Heart right ventricle (tissue), 16 donors: Measurements from ENCODE around the gene PRSS22. TPM values are rescaled to one million over a fixed set of nuclear protein-coding genes. Genes with fewer than 3 reads are reported as not detected.

Source experiments
- ATAC-seq, 8 donors: fragments of 200-7000 bp; cut with Tn5 transposase; one replicate each; pipeline ENCODE4 v1.9.1; 2020; ENCODE audit warnings: mild to moderate bottlenecking in 8 of 8, moderate library complexity in 8 of 8, moderate number of reproducible peaks in 1 of 8
- DNase-seq, 2 donors: peaks; one replicate each; pipeline ENCODE4 v3.0.0-alpha.2; 2020
- H3K27ac ChIP-seq, 10 donors: fragments of 200-600 bp; sonication (generic) in 2 of 10; one replicate each; pipeline versions ENCODE4 v1.5.0 to v1.8.0; 2020 to 2022; ENCODE audit warnings: mild to moderate bottlenecking in 3 of 10
- H3K27me3 ChIP-seq, 7 donors: fragments of 200-600 bp; one replicate each; pipeline ENCODE4 v1.8.0; 2021 to 2022; ENCODE audit warnings: mild to moderate bottlenecking in 2 of 7
- H3K36me3 ChIP-seq, 9 donors: fragments of 200-600 bp; sonication (generic) in 1 of 9; one replicate each; pipeline versions ENCODE4 v1.5.0 to v1.8.0; 2020 to 2022; ENCODE audit warnings: mild to moderate bottlenecking in 2 of 9
- H3K4me1 ChIP-seq, 9 donors: fragments of 200-600 bp; sonication (generic) in 1 of 9; one replicate each; pipeline versions ENCODE4 v1.5.0 to v1.8.0; 2020 to 2022; ENCODE audit warnings: mild to moderate bottlenecking in 4 of 9
- H3K4me3 ChIP-seq, 10 donors: fragments of 200-600 bp; sonication (generic) in 2 of 10; one replicate each; pipeline versions ENCODE4 v1.5.0 to v1.8.0; 2020 to 2022; ENCODE audit warnings: mild to moderate bottlenecking in 7 of 10, moderate library complexity in 2 of 10
- H3K9me3 ChIP-seq, 11 donors: fragments of 200-600 bp in 10 of 11; sonication (generic) in 2 of 11; one replicate each; pipeline versions ENCODE4 v1.5.0 to v1.8.0; 2013 to 2022; ENCODE audit warnings: mild to moderate bottlenecking in 2 of 11, control low read depth in 1 of 11, moderate library complexity in 1 of 11
- WGBS, 2 donors: extraction: QIAGEN DNeasy Blood & Tissue Kit; methylation state at CpG; one replicate each; pipeline ENCODE4 v1.1.7; 2013; ENCODE audit warnings: inconsistent platforms in 1 of 2; 5-methylcytosine and 5-hydroxymethylcytosine counted together
- intact Hi-C, 10 donors: fragments of 100-400 bp; cut with DNase I; formaldehyde crosslinking; loops; one replicate each; pipeline versions ENCODE4 v1.11.1 to v1.14.2; 2022
- polyA plus RNA-seq, 2 donors: library from polyadenylated mRNA; stranded (reverse); fragments of 200-250 nt; gene quantifications; one replicate each; pipeline ENCODE4 v1.2.3, GENCODE V29; 2013
- total RNA-seq, 10 donors: library from RNA; stranded (reverse); fragmentation: NEBNext Ultra II Directional in 3 of 10; extraction: Animal tissue kit (Norgen Biotek cat#: 25700) in 3 of 10; gene quantifications; one replicate each; pipeline versions ENCODE4 v1.2.1 to v1.2.4, GENCODE V29; 2021 to 2023
- TF ChIP-seq, protein P1 (sequence below), 9 donors: fragments of 200-600 bp; sonication (generic) in 2 of 9; IDR thresholded peaks; one replicate each; pipeline versions ENCODE4 v1.5.0 to v1.8.0; 2021 to 2022; ENCODE audit warnings: antibody characterized with exemption in 9 of 9, mild to moderate bottlenecking in 5 of 9, moderate library complexity in 1 of 9
- donor health status: Arrhythmogenic right ventricular cardiomyopathy.
- donor health status: ischemic (EF 13 %, LVEDD 7.1; RV severe dilation, severe dysfunction).
- donor health status: healthy with polysubstance abuse.
- donor health status: DM: no; HTN: yes; CAD: no.
- donor health status: DM: no; HTN: no; CAD: no.
- donor health status: ischemic (EF 25% LVEDD 6.9; RV normal size, moderate dysfunction).
- donor health status: ischemic (EF 25% LVEDD 5.7; RV mildly dilated, moderate dysfunction).
- donor health status: healthy.
- donor health status: DM: yes; HTN: yes; CAD: no.
- donor health status: Ischemic cardiomyopathy.
- donor health status: ischemic (EF 35%, LVEDD 5.7; RV mildly dilated, moderate dysfunction).
- donor health status: nonischemic (EF 11% LVEDD 7.7; RV severe dilation, severe dysfunction).
- donor health status: DM: yes; HTN: yes; CAD: no.
- donor health status: PGD.
- donor health status: ischemic (EF 29% LVEDD 5.4; RV normal size, mild dysfunction).
- donor health status: nonischemic (EF 23%, LVEDD 6.1; RV moderate dilation, normal function).

PRSS22 gene
- total and polyA plus RNA-seq, 12 donors = 0.21 TPM; not detected in 11

DNA sequence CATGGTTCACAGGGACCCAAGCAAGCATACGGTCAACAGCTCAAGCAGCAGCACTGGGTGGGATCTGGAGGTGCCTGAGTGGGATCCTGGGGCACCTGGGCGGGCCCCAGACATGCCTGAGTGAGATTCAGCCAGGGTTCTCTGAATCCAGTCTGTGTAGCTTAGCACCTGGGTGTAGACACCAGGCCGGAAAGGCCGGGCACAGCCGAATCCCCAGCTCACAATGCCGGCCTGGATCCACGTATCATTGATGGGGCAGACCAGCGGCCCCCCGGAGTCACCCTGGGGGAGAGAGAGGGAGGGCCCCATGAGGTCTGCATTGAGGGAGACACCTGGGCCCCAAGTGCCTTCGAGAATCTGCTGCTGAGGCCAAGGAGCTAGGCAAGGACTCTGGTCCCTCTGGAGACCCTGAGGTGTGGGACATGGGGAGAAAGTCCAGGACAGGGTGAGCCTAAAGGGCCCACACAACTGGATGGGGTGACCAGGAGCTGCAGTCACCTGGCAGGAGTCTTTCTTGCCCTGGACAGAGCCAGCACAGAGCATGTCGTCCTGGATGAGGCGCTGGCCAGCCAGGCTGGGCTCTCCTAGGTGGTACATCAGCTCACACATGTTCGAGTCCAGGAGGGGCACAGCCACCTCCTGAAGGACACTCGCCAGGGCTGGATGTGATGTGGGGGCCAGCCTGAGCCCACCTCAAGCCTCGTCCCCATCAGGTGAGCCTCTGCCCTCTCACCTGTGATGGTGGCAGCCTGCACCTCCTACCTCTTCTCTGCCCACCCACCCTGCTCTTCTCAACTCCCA, 18.1 kb downstream of the PRSS22 start:
- peaks cover 7 to 35% (median 14%) of the 10 kb centered on the region in 9 donors for H3K4me1 ChIP-seq
- H3K4me3 ChIP-seq = no peak overlapping the region
- intact Hi-C loops = loop anchor here in 4 of 10 donors (1.0 to 10.0 kb wide), 3 partner anchors 28 to 85 kb away; no protein-coding TSS in a partner anchor
- no peaks in the 10 kb centered on the region for H3K36me3 ChIP-seq
- H3K27me3 ChIP-seq = peaks cover 0 to 13% (median 0%) of the 10 kb centered on the region in 7 donors
- H3K9me3 ChIP-seq = no peaks in the 10 kb centered on the region
- TF ChIP-seq, protein P1, sequence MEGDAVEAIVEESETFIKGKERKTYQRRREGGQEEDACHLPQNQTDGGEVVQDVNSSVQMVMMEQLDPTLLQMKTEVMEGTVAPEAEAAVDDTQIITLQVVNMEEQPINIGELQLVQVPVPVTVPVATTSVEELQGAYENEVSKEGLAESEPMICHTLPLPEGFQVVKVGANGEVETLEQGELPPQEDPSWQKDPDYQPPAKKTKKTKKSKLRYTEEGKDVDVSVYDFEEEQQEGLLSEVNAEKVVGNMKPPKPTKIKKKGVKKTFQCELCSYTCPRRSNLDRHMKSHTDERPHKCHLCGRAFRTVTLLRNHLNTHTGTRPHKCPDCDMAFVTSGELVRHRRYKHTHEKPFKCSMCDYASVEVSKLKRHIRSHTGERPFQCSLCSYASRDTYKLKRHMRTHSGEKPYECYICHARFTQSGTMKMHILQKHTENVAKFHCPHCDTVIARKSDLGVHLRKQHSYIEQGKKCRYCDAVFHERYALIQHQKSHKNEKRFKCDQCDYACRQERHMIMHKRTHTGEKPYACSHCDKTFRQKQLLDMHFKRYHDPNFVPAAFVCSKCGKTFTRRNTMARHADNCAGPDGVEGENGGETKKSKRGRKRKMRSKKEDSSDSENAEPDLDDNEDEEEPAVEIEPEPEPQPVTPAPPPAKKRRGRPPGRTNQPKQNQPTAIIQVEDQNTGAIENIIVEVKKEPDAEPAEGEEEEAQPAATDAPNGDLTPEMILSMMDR (IDR thresholded peaks at IDR 0.05) = no peak
- no peak for ATAC-seq
- WGBS, 2 donors = 80 to 84% methylated on average over 15 of the region's 15 CpGs
- no peak for DNase-seq
- no peak overlapping the region for H3K27ac ChIP-seq

DNA sequence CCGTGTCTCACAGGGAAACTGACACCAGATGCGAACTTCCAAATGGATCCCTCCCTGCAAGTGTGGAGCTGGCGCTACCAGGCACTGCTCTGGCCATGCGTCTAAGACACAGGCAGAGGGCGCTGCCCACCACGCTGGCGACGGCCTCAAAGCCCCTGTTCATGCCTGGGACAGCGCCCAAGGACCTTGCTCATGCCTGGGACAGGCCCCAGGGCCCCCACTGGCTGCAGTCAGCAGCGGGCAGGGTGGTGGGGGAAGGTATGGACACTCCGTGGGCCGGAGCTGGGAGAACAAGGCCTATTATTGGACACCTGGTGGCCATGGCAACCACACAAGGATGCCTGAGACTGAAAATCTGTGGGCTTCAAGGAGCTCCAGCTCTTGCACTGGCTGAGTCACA, 19.0 kb downstream of the PRSS22 start:
- Histone ChIP-seq H3K4me1 (peaks cover 7 to 35% (median 14%) of the 10 kb centered on the region in 9 donors), H3K36me3 (no peaks in the 10 kb centered on the region), H3K27me3 (peaks cover 0 to 13% (median 0%) of the 10 kb centered on the region in 7 donors), H3K9me3 (no peaks in the 10 kb centered on the region), H3K27ac (no peak overlapping the region), H3K4me3 (no peak overlapping the region)
- TF ChIP-seq, protein P1 (IDR thresholded peaks at IDR 0.05) = peak; percentile 22 to 89 (median 75)
- peak in 7 of 8 donors; percentile 74 to 87 (median 79) for ATAC-seq
- peak; percentile 44 to 56 for DNase-seq
- 5 to 6% methylated on average over 12 of the region's 12 CpGs for WGBS, 2 donors
- intact Hi-C loops = loop anchor here in 4 of 10 donors (1.0 to 10.0 kb wide), 3 partner anchors 29 to 86 kb away; no protein-coding TSS in a partner anchor

DNA sequence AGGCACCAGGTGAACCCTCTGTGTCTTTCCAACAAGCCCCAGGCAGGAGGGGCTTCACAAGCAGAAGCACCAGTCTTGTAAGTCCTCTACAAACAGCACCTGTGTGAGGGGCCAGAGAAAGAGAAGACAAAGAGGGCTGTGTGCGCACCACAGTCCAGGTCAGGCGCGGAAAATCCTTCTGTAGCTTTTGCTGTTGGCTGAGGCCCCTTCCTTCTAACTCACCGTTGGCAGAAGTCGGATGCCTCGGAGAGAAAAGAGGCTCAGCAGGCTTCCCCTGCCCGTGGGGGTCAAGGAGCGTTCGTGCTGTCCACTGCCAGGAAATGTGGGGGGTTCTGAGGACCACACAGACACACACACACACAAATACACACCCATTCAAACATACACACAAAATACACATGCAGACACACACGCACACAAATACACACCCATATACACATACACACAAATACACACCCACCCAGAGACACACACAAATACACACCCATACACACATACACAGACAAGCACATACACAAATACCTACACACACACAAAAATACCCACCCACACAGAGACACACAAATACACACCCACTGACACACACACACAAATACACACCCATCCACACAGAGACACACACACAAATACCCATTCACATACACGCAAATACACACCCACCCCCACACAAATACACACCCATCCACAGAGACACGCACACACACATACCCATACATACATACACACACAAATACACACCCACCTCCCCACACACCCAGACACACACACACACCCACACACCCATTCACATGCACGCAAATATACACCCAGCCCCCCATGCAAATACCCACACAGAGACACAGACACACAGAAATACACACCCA, 21.1 kb downstream of the PRSS22 start:
- 70 to 73% methylated on average over 13 of the region's 13 CpGs for WGBS, 2 donors
- Histone ChIP-seq H3K36me3 (no peaks in the 10 kb centered on the region), H3K27ac (no peak overlapping the region)

More for the DNA sequence above, 21.1 kb downstream of the PRSS22 start:
- intact Hi-C loops = loop anchor here in 1 of 10 donors (10.0 kb wide), 1 partner anchor 88 kb away; no protein-coding TSS in a partner anchor
- peaks cover 2 to 26% (median 6%) of the 10 kb centered on the region in 9 donors for H3K4me1 ChIP-seq
- H3K27me3 ChIP-seq = peaks cover 0 to 24% (median 0%) of the 10 kb centered on the region in 7 donors
- TF ChIP-seq, protein P1 (IDR thresholded peaks at IDR 0.05) = no peak
- no peak for DNase-seq
- H3K4me3 ChIP-seq = no peak overlapping the region
- ATAC-seq = no peak
- no peaks in the 10 kb centered on the region for H3K9me3 ChIP-seq
